Bronchial epithelial cell (primary cell): ENCODE data around the gene USP43. TPM values are rescaled to one million over a fixed set of nuclear protein-coding genes. Genes with fewer than 3 reads are reported as not detected.
A peak's percentile ranks its signal among the peaks of the same experiment; 100 is the strongest.
"Not testable (repeated sequence)": the region's sequence is repeated elsewhere in the genome, so short reads cannot be mapped to it uniquely, and the experiment has no call there.

Experiments
- DNase-seq: peaks from one replicate; pipeline ENCODE4 v3.0.0-alpha.2; 2010; ENCODE audit warnings: low read depth
- FAIRE-seq: peaks from 2 replicates; lab custom pipeline; 2011; peaks lifted over from hg19 to GRCh38; lab: Jason Lieb, UNC
- H3K27me3 ChIP-seq: 2 replicates; pipeline ENCODE4 v1.5.1; 2011; ENCODE audit warnings: low read length; ENCODE audit not compliant: control insufficient read depth, insufficient read depth
- H3K36me3 ChIP-seq: 2 replicates; pipeline ENCODE4 v1.5.1; 2011; ENCODE audit warnings: low read length; ENCODE audit not compliant: control insufficient read depth, insufficient read depth
- H3K4me3 ChIP-seq: 2 replicates; pipeline ENCODE4 v1.5.1; 2011; ENCODE audit warnings: mild to moderate bottlenecking, low read depth, low read length, control low read depth
- CTCF ChIP-seq: IDR thresholded peaks from 2 replicates; pipeline ENCODE4 v1.5.1; 2011; ENCODE audit warnings: mild to moderate bottlenecking, moderate library complexity, low read length, control low read depth, inconsistent platforms; ENCODE audit not compliant: insufficient read depth, severe bottlenecking
- total RNA-seq: library from RNA; depleted of rRNA; stranded (reverse); fragments of >200 nt; gene quantifications from 2 replicates; pipeline ENCODE4 v1.2.1, GENCODE V29; 2014

The USP43 gene
- total RNA-seq, 1 donor from 2014 or later = 13.4 TPM

GRCh38 chr17:9647014-9647413 is 1.7 kb downstream of the USP43 start:
- H3K4me3 ChIP-seq = peak overlapping the region; percentile 62
- peak; percentile 71 for DNase-seq
- no peaks in the 10 kb centered on the region for H3K36me3 ChIP-seq
- no peak for TF ChIP-seq CTCF
- no peak for FAIRE-seq
- no peaks in the 10 kb centered on the region for H3K27me3 ChIP-seq

- no peak for TF ChIP-seq CTCF
- no peaks in the 10 kb centered on the region for H3K36me3 ChIP-seq
- no peak for FAIRE-seq
- no peak overlapping the region for H3K4me3 ChIP-seq
- DNase-seq = no peak
- H3K27me3 ChIP-seq = no peaks in the 10 kb centered on the region
These were observed 3.3 kb downstream of the USP43 start for GRCh38 chr17:9648521-9649110.

GRCh38 chr17:9658593-9659211 is 13.4 kb downstream of the USP43 start:
- H3K4me3 ChIP-seq = no peak overlapping the region
- FAIRE-seq (no peak), DNase-seq (no peak)
- peaks cover 4% of the 10 kb centered on the region for H3K36me3 ChIP-seq
- H3K27me3 ChIP-seq = no peaks in the 10 kb centered on the region
- TF ChIP-seq CTCF = no peak

- Histone ChIP-seq H3K4me3 (no peak overlapping the region), H3K27me3 (no peaks in the 10 kb centered on the region), H3K36me3 (peaks cover 8% of the 10 kb centered on the region)
- no peak for TF ChIP-seq CTCF
- no peak for FAIRE-seq
- no peak for DNase-seq
These were observed 15.7 kb downstream of the USP43 start for GRCh38 chr17:9661027-9661426.

GRCh38 chr17:9663511-9663910 is 18.2 kb downstream of the USP43 start:
- FAIRE-seq, DNase-seq, H3K4me3 ChIP-seq, H3K36me3 ChIP-seq, H3K27me3 ChIP-seq: not testable (repeated sequence)

- H3K36me3 ChIP-seq = peaks cover 9% of the 10 kb centered on the region
- DNase-seq (no peak), FAIRE-seq (no peak)
- H3K4me3 ChIP-seq = no peak overlapping the region
- TF ChIP-seq CTCF = no peak
- H3K27me3 ChIP-seq = no peaks in the 10 kb centered on the region
These were observed 21.2 kb downstream of the USP43 start for GRCh38 chr17:9666461-9667050.
